Inflammatory macrophage treated with lipopolysaccharide for 4 hours (primary cell): ENCODE data around the gene DNM3.

Experiments
- DNase-seq: peaks from one replicate; pipeline ENCODE4 v3.0.0-alpha.2; 2020

Gene DNM3

DNA sequence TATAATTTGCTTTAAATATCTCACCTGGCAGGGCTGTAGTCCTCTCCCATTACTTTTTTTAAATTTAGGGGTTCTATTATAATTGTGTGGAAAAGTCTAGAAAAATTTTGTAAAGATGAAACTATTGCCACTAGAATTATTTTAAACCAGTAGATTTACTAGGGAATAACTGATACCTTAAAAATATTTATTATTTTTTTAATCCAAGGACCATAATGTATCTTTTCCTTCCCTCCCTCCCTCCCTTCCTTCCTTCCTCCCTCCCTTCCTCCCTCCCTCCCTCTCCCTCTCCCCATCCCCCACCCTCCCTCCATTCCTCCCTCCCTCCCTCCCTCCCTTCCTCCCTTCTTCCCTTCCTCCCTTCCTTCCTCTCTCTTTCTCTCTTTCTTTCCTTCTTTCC, 90.5 kb downstream of the DNM3 start:
- DNase-seq = no peak

DNA sequence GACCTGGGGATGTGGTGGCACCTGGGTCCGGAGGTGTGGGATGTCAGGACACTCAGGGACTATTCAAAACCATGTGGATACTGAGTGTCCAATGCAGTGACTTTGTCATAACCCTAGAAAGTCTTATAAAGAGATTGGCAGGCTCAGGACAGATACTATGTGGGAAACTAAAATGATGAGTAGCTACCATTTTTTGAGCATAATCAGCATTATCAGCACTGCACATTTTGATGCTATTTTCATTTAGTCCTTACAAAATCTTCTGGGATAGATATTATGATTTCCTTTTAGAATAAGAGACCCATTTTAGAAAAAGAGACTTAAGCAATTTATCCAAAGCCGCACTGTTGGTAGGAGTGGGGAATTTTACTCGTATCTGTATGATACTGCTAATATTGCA, 93.4 kb downstream of the DNM3 start:
- no peak for DNase-seq

DNA sequence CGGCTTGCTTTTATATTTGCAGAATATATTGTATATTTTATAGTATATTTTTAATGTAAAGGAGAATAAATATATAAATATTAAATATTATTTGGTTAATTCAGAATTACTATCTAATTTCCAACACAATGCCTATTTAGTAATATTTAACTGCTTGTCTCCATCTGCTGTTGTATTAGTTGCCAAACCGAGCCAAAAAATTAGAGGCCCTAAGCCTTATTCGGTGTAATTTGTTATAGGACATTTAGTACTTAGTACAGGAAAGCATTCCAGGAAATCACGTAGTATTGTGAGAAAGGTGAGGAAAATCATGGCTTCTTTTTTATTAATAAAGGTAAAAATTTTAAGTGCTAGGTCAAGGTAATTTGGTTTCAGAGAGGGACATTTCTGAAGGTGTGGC, 93.8 kb downstream of the DNM3 start:
- no peak for DNase-seq

DNA sequence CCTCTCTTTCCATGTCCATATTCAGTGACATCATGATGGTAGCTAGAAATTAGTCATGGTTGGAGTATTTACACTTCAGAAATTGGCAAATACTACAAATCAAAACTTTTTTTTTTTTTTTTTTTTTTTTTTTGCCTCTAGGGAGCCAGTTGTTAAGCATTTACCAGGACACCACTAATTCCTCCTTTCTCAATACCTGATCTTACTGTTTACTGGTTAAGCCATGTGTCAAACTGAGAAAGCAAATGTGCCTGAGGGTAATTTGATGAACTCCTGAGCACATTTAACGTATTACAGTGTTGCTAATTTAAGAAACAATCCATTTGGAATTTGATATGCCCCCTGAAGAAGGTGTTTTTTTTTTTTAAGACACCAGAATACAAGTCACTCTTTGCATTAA, 94.4 kb downstream of the DNM3 start:
- DNase-seq = no peak

DNA sequence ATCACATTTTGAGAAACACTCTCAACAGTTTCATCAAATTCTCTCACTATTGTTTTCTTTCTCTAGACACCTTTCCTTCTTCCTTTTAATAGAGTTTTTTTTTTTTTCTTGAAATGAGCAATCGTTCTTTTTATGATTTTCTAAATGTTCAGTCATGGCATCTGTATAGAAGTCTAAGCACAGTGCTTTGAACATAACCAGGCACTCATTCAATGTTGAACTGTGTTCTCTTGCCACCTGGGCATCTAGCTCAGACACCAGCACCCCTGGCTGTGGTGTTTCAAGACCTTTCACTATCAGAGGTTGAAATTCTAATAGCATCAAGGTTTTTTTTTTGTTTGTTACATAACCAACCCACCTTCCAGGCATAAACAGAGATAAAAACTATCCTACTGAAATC, 96.6 kb downstream of the DNM3 start:
- no peak for DNase-seq

DNA sequence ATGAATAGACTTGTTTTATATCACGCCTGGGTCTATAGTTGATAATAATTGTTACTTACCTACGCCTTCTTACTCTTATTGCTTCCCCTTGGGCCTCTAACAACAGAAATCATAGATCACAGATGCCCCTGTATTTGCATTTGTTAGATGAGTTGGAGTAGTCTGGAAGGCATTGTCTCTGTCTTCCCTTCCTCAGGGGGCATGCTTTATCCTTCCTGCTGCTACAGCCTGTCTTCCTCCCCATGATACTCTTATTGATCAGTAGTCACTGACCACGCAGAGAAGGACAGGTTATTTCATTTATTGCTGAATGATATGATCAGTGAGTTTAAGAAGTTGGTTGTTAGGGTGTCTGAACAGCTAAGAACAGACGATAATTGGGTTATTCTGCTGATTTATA, 98.4 kb downstream of the DNM3 start:
- DNase-seq = no peak

DNA sequence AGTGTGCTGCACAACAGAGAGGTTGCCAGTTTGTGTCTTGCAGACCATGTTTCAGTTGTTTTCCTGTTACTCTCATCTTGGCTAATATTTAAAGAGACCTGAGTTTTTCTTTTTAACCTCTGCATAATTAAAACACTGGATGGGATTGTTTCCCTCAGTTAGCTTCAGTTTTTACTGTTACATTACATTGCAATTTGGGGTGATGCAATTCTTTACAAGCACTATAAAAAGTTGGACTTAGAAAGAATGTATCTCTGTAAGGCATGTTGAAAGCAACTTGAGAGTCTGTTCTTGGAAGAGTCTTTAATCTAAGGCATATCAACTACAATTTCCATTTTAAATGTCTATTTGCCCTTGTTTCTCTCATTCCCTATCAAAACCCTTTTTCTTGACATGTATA, 99.1 kb downstream of the DNM3 start:
- DNase-seq = no peak

DNA sequence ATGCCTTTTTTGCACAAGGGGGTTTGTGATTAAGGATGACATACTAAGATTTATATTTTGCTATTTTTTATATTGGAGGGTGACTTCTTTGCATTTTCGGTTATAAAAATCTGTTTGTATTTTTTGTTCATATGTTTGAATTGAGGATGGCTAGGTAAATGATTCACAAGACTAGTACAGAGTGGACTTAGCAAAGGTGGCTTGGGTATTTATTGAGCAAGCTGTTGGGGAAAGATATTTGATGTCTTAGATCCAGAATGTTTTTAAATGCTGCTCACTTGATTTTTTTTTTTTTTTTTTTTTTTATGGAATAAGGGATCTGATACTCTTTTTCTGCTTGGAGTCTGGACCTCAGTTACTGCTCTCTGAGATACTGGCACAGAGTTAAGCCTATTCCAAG, 100.6 kb downstream of the DNM3 start:
- no peak for DNase-seq

DNA sequence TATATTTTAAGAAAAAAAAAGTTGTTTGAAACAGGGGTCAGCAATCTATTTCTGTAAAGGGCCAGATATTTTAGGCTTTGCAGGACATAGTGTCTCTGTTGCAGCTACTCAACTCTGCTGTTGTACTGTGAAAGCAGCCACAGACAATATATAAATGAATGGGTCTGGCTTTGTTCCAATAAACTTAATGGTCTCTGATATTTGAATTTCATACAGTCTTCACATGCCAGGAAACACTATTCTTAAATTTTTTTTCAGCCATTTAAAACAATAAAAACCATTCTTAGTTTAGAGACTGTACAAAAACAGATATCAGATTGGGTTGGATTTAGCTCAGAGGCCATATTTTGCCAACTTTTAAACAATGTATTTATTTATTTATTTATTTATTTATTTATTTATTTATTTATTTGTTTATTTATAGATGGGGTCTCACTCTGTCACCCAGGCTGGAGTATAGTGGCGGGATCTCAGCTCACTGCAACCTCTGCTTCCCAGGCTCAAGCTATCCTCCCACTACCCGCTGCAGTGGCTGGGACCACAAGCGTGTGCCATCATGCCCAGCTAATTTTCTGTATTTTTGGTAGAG, 102.8 kb downstream of the DNM3 start:
- no peak for DNase-seq

DNA sequence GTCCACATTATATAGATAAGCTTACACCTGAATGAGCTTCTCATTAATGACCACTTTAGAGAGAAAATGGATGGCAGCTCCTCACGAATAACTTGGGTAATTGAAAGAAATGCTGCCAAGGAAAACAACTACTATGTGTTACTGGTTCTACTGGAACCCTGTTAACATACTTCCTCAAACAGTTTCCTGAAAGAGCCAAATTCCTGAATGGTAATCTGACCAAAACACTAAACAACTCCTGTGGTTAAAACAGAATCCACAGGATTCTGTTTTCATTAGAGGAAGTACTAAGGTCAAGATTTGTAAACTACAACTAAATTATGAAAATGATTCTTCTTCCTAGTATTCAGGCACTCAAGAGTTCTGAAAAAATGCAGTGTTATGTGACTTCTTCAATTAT, 107.2 kb downstream of the DNM3 start:
- peak; percentile 28 for DNase-seq

DNA sequence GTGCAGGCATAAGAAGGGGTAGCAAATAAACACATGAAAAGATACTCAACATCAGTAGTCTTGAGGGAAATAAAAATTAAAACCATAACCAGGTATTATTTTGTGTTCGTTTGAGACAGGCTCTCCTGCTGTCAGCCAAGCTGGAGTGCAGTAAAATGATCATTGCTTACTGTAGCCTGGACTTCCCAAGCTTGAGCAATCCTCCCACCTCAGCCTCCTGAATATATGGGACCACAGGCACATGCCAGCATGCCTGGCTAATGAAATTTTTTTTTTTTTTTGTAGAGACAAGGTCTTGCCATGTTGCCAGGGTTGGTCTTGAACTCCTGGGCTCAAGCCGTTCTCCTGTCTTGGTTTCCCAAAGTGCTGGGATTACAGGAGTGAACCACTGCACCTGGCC, 108.0 kb downstream of the DNM3 start:
- DNase-seq = peak; percentile 12

DNA sequence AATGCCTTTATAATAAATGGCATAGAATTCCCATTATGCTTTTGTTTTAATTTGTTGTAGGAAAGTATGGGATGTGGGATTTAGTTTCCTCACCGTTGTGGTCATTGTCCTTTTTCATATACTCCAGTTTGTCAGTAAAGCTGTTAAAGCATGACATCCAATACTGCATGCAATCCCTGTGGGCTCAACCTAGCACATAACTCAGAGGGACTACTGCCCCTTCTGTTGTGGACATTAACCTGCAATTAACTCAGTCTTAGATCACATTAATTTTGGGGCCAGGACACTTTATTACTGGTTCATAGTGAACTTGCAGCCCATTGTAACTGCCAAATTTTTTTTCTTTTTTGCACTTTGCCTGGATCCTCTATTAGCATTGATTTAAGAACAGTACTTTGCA, 112.5 kb downstream of the DNM3 start:
- no peak for DNase-seq

DNA sequence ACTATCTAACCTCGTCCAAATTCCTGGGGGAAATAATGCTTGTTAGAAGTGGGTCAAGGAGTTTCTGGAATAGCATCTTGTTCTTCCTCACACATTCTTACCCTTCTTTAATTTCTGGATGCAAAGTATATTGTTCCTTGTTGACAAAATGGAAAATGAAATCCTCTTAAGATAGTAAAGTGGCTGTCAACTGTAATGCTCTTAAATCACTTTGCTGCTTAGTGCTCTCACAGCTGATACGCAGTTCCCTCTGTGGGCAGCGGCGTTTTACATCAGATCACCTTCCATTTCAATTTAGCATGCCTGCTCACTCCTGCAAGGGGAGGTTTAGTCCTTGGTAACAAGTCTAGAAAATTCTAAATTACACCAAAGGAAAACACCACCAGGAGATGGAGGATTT, 113.1 kb downstream of the DNM3 start:
- DNase-seq = no peak

DNA sequence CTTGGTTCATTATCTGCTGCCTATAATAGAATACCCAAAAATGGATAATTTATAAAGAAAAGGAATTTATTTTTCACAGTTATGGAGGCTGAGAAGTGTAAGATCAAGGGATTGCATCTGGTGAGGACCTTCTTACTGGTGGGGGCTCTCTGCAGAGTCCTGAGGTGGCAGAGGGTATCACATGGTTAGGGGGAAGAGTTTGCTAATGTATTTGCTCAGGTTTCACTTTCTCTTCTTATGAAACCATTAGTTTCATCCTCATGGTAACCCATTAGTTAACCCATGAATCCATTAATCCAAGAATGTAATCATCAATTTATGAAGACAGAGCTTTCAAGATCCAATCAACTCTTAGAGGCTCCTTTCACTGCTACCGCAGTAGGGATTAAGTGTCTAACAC, 120.6 kb downstream of the DNM3 start:
- peak; percentile 1 for DNase-seq

DNA sequence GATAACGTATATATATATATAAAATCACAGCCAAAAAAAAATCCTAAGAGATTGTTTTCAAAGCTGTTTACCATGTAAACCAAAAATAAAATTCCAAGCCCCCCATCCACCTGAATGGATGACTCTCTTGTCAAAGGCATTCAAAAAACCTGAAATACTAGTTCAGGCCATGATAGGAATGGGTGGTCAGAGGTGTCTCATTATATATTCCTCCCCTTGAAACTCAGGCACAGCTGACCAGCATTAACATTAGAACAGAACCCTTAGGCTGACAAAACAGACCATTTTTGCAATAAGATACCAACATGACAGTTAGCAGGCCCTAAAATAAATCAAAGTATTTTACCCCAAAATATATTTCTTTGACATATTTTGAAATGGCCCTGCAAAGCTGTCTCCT, 122.5 kb downstream of the DNM3 start:
- no peak for DNase-seq

DNA sequence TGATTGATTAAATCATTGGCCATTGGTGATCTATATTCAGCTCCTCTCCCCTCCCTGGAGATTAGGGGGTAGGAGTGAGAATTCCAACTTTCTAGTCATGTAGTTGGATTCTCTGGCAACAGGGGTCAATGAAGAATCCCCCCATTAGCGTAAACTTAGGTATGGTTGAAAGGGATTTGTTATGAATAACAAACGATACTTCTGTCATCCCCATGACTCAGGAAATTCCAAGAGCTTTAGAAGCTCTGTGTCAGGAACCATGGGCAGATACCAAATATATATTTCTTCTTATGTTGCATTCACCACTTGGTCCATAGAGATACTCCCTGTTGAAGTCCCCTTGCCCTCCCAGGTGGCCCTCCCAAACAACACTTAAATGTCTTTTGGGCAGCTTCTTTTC, 124.5 kb downstream of the DNM3 start:
- DNase-seq = no peak

DNA sequence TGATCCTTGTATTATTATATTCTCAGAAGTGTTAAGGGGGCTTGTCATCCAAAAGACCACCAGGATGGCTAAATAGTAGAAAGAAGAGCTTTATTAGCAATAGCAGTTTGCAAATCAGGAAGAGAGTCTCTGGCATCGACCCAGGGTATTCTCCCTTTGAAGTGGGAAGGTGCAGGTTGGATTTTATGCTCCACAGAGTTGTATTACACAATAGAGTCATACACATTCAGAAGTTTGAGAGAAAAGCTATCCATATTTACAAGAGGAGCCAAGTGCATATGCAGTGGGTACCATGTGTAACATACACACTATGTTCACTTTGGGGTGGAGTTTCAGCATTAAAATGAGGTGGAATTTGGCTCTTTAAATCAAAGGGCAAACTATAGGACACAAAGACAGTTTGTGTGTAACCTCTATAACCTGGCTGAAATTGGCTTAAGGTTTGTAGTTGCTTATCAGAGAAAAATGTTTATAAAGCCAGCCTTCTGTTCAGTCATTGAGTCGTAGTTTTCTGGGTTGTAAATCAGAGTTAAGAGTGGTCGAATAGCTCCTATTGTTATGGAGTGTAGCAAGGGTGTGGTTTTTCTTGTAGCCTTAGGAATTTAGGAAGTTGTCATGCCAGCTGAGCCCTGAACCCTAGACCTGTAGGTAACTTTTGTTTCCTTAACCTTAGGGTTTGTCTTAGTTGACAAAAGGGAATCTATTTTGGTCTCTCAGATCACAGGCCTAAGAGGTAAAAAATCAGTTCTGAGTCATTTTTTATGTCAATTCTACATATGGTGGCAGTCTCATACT, 125.3 kb downstream of the DNM3 start:
- DNase-seq = no peak

DNA sequence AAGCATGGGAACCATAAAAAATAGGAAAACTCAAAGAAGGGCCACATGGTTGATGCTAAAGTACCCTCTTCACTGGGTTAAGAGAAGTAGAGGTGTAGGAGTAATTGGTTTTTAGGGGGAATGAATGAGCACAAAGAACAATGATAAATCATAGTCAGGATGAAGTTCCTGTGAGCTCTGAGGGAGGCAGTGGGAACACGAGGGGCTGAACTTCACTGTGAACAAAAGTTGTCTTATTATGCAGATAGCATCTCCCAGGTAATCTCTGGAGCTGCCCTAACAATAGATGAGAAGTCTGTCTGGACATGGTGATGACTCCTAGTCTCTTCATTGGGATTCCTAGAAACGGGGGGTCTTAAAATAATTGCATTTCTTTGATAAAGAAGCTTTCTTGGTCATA, 127.9 kb downstream of the DNM3 start:
- DNase-seq = no peak

DNA sequence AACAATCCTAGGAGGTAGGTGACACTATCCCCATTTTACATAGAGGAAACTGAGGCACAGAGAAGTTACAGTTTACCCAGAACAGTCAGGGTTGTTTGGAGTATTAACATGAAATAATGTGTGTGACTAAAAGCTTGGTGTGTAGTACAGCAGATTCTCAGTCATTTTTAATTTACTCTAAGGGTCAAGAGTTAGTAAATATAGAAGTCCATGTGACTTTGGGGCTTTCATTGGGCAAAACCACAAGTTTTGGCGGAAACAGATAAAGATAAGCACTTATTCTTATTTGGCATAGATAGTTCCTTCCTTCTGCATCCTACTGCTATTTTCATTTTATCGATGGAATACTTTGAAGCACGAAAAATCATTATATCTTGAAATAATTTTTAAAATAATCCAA, 128.5 kb downstream of the DNM3 start:
- no peak for DNase-seq

DNA sequence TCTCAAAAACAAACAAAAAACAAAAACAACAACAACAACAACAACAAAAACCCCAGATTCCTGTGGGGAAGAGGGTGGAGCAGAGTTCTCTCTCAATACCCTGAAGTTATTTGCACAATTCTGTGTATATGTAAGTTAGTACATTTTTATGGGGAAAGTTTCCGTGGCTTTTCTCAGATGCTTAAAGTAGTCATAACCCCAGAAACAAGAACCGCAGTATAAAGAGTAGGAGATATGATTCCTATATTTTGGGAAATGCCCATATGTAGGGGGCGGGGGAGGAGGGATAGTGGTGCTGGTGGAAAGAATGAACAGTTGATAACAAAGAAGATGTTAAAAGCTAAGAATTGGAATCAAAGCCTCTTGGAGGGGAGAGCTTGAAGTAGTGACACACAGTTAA, 131.5 kb downstream of the DNM3 start:
- DNase-seq = peak; percentile 23

DNA sequence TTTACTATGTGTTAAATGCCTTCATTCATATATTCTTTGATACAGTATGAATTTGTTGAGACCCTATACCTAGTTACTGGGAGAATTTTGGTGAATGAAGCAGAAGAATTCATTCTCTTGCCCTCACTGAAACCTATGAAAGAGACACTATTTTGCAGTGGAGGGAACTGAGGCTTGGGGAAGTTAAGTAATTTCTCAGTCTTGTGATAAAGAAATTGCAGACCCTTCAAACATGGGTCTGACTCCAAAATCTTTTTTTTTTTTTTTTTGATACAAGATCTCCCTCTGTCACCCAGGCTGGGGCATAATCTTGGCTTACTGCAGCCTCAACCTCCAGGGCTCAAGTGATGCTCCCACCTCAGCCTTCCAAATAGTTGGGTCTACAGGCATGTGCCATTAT, 132.1 kb downstream of the DNM3 start:
- DNase-seq = peak; percentile 46

DNA sequence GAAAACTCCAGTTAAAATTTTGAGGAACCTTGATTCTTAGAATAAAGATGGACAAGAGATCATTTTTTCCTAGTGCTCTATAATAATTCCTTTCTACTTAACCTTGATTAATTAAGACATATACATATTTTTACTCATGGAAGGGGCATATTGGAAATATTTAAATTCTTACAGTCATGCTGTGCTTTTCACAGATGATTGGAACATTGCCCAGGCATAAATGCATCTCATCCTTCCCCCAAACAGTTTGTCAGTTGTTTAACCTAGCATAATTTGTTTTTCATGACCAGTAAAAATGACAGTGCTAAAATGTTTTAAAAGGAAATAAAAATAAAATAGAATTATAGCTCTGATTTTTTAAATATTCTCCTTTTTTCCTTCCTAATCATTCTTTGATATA, 140.0 kb downstream of the DNM3 start:
- no peak for DNase-seq

DNA sequence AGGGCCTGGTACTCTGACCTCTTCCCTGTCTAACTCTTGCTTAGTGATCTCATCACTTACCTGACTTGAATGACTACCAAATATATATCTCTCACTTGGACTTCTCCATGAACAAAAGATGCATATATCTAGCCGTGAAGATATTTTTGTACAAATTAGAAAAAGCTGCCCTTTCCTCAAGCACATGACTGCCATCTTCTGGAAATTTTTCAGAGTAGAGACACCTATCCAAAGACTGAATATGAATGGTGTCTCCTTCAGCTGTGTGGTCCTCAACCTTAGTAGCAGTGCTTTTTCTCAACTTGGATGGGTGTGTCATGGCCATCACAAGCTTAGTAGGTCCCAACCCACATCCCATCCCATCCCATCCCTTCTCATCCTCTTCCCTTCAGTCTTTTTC, 142.3 kb downstream of the DNM3 start:
- no peak for DNase-seq

DNA sequence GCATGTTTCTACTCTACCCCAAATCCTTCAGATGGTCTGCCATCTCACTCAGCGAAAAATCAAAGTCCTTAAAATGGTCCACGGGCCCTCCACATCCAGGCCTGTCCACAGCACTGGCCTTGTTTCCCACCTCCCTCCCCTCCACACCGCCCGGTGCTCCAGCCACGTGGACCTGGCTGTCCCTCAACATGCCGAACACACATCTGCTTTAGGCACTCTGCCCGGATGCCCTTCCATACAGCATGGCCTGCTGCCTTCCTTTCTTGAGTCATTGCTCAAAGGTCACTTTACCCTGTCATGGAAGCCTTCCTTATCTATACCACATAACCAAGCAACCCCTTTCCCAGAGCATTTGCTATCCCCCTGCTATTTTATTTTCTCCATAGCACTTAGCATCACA, 143.0 kb downstream of the DNM3 start:
- DNase-seq = no peak

DNA sequence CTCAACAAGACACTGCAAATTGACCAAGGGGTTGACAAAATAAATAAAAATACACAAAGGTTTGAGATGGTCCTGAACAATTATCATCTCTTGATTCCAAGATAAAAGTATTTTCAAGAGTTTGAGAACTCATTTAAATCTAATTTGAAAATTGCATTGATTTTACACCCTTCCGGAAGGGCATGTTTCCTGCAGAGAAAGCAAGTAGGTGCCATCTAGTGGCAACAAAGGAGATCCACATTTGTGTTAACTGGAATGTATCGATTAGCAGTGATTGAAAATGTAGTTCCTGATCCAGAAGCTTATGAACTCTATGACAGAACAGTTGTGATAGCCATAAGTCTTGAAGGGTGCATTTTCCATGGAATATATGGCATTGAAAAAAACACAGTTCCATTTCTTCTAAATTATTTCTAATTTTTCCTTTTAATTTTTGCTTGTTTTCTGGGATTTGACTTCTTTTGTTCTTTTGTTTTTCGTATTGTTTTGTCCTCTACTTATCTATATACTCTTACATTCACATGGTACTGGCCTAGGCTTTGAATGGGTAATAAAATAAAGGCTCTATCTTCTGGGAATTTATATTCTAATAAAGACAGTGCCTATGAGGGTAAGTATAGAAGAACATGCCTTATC, 143.7 kb downstream of the DNM3 start:
- peak; percentile 55 for DNase-seq
